GM19438 (cell line): ENCODE data around the gene VSTM2L.

Experiments
- ATAC-seq: cut with Tn5 transposase; IDR thresholded peaks from one replicate; pipeline ENCODE4 v1.9.1; 2021; ENCODE audit warnings: low read depth; ENCODE audit not compliant: unreplicated experiment

VSTM2L gene

GRCh38 chr20:37877832-37878772 lies 24.8 kb upstream of the VSTM2L start:
- ATAC-seq: no peak

- no peak for ATAC-seq
Measured at GRCh38 chr20:37878835-37879599, 23.9 kb upstream of the VSTM2L start.

GRCh38 chr20:37879843-37880242 lies 23.1 kb upstream of the VSTM2L start:
- no peak for ATAC-seq

GRCh38 chr20:37880726-37881591 lies 22.0 kb upstream of the VSTM2L start:
- no peak for ATAC-seq

- no peak for ATAC-seq
Measured at GRCh38 chr20:37881601-37882343, 21.2 kb upstream of the VSTM2L start.

GRCh38 chr20:37882961-37883712 lies 19.8 kb upstream of the VSTM2L start:
- no peak for ATAC-seq

GRCh38 chr20:37885042-37885441 lies 17.9 kb upstream of the VSTM2L start:
- ATAC-seq: no peak

GRCh38 chr20:37885593-37886503 lies 17.1 kb upstream of the VSTM2L start:
- ATAC-seq: no peak

- no peak for ATAC-seq
Measured at GRCh38 chr20:37886851-37887297, 16.1 kb upstream of the VSTM2L start.

- ATAC-seq: no peak
Measured at GRCh38 chr20:37888641-37889040, 14.3 kb upstream of the VSTM2L start.

GRCh38 chr20:37890108-37890507 lies 12.8 kb upstream of the VSTM2L start:
- no peak for ATAC-seq

GRCh38 chr20:37890643-37891042 lies 12.3 kb upstream of the VSTM2L start:
- ATAC-seq: no peak

GRCh38 chr20:37892001-37892400 lies 10.9 kb upstream of the VSTM2L start:
- no peak for ATAC-seq

- no peak for ATAC-seq
Measured at GRCh38 chr20:37893566-37894241, 9.2 kb upstream of the VSTM2L start.

- no peak for ATAC-seq
Measured at GRCh38 chr20:37894454-37894853, 8.5 kb upstream of the VSTM2L start.

- ATAC-seq: no peak
Measured at GRCh38 chr20:37895166-37895565, 7.8 kb upstream of the VSTM2L start.

GRCh38 chr20:37896932-37897548 lies 5.9 kb upstream of the VSTM2L start:
- no peak for ATAC-seq
